Activated T-helper 17 cell treated with anti-CD3 and anti-CD28 coated beads, Interleukin-2, amount 50 U/mL, for 72 hours (primary cell): ENCODE data around the gene EPAS1. TPM values are rescaled to one million over a fixed set of nuclear protein-coding genes. Genes with fewer than 3 reads are reported as not detected.

Experiments used
- ATAC-seq: fragments of 150-1000 bp; cut with Tn5 transposase; replicated peaks from 2 replicates; pipeline ENCODE4 v1.10.0; 2021; ENCODE audit warnings: mild to moderate bottlenecking, moderate library complexity
- H3K27ac Mint-ChIP-seq: one replicate; pipeline ENCODE4 v1.8.0; 2022; ENCODE audit warnings: mixed read lengths
- H3K27me3 Mint-ChIP-seq: one replicate; pipeline ENCODE4 v1.8.0; 2022; ENCODE audit warnings: mixed read lengths
- H3K36me3 Mint-ChIP-seq: one replicate; pipeline ENCODE4 v1.8.0; 2022; ENCODE audit warnings: low read depth, mild to moderate bottlenecking, mixed read lengths
- H3K4me1 Mint-ChIP-seq: one replicate; pipeline ENCODE4 v1.8.0; 2022; ENCODE audit warnings: mixed read lengths
- H3K4me3 Mint-ChIP-seq: one replicate; pipeline ENCODE4 v1.8.0; 2022; ENCODE audit warnings: mild to moderate bottlenecking, mixed read lengths
- H3K9me3 Mint-ChIP-seq: one replicate; pipeline ENCODE4 v1.8.0; 2022; ENCODE audit warnings: mixed read lengths
- total RNA-seq, 2 donors: library from RNA; stranded (reverse); gene quantifications; one replicate each; pipeline ENCODE4 v1.2.3, GENCODE V29; 2022

Gene EPAS1
- total RNA-seq, 2 donors from 2014 or later, result 53.7 to 210 TPM

DNA sequence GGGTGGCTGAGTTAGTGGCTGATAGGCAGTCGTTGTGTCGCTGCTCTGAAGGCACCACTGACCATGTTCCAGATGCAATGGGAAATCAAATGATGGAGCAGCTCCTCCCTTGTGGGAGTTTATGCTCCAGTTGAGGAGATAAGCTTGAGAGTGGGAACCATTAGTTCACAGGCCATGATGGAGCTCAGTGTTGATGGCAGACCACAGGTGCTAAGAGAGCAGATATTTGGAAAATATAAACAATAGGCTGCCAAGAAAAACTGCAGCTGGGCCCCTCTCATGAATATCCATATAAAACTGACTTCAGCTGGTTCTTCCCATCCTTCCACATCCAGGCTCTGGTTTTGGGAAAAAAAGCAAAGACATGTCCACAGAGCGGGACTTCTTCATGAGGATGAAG is 63.1 kb downstream of the EPAS1 start:
- Mint-ChIP-seq H3K4me1 (peaks cover 14% of the 10 kb centered on the region), H3K27ac (no peak overlapping the region), H3K4me3 (no peak overlapping the region), H3K36me3 (peaks cover 6% of the 10 kb centered on the region), H3K9me3 (no peaks in the 10 kb centered on the region), H3K27me3 (no peaks in the 10 kb centered on the region)
- no peak for ATAC-seq

- Mint-ChIP-seq H3K4me1 (peaks cover 9% of the 10 kb centered on the region), H3K27ac (peak overlapping the region; percentile 20)
Measured at GRCh38 chr2:46361920-46362666, 64.9 kb downstream of the EPAS1 start.

DNA sequence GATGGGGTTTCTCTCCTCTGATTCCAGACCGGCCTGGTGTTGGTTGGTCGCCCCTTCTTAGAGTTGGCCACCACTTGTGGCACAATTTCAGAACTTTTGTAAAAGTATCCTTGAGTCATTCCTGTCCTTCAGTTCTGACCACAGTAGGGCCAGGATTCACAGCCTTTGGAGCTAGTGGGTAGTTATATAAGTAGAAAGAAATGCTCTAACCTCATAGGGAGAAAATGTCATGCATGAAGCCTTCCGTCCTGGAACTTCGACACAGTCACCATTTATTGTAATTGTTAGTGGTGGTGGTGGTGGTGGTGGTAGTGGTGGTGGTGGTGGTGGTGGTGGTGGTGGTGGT is 65.4 kb downstream of the EPAS1 start:
- Mint-ChIP-seq H3K27me3 (no peaks in the 10 kb centered on the region), H3K9me3 (no peaks in the 10 kb centered on the region), H3K27ac (peak overlapping the region; percentile 20), H3K4me3 (no peak overlapping the region), H3K36me3 (peaks cover 6% of the 10 kb centered on the region), H3K4me1 (peaks cover 9% of the 10 kb centered on the region)
- ATAC-seq, result peak; percentile 30

More at GRCh38 chr2:46361920-46362666, 64.9 kb downstream of the EPAS1 start:
- no peak for ATAC-seq
- Mint-ChIP-seq H3K4me3 (no peak overlapping the region), H3K36me3 (peaks cover 6% of the 10 kb centered on the region), H3K9me3 (no peaks in the 10 kb centered on the region), H3K27me3 (no peaks in the 10 kb centered on the region)

DNA sequence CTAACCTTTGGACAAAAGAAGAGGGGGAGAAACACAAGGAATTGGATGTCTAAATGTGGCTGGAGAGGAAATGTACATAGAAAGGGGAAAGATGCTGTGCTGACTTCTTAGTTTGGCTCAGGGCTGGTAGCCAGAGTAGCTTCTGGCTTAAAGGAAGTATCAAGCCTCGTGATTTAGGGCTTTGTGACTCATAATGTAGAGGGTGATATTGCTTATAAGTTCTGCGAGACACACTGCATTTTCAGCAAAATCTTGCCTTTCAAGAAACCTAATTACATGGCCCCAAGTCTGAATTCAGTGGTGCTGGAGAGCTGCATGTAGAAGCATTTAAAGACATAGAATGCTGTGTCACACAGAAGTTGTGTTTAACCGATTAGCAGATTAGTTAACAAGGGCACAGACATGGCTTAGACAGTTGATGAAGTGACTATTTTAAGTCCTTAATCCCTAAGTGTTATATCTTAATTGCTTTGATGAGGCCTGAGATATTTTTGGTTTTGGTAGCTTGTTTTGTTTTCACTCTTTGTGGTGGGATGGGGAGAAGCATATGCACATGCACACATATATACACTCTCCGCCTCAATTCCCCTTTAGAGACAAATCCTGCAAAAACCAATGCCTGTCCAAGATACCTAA is 66.4 kb downstream of the EPAS1 start:
- no peak overlapping the region for H3K27ac Mint-ChIP-seq
- peaks cover 9% of the 10 kb centered on the region for H3K4me1 Mint-ChIP-seq
- no peaks in the 10 kb centered on the region for H3K27me3 Mint-ChIP-seq
- H3K9me3 Mint-ChIP-seq, result no peaks in the 10 kb centered on the region
- peak; percentile 80 for ATAC-seq
- peaks cover 6% of the 10 kb centered on the region for H3K36me3 Mint-ChIP-seq
- H3K4me3 Mint-ChIP-seq, result peak overlapping the region; percentile 0

- Mint-ChIP-seq H3K36me3 (peaks cover 6% of the 10 kb centered on the region), H3K27ac (no peak overlapping the region), H3K27me3 (no peaks in the 10 kb centered on the region), H3K4me3 (no peak overlapping the region), H3K9me3 (no peaks in the 10 kb centered on the region), H3K4me1 (peaks cover 9% of the 10 kb centered on the region)
- ATAC-seq, result peak; percentile 41
Measured at GRCh38 chr2:46364797-46365457, 67.7 kb downstream of the EPAS1 start.

- H3K36me3 Mint-ChIP-seq, result peaks cover 6% of the 10 kb centered on the region
- no peak overlapping the region for H3K27ac Mint-ChIP-seq
Measured at GRCh38 chr2:46365913-46366667, 68.9 kb downstream of the EPAS1 start.

DNA sequence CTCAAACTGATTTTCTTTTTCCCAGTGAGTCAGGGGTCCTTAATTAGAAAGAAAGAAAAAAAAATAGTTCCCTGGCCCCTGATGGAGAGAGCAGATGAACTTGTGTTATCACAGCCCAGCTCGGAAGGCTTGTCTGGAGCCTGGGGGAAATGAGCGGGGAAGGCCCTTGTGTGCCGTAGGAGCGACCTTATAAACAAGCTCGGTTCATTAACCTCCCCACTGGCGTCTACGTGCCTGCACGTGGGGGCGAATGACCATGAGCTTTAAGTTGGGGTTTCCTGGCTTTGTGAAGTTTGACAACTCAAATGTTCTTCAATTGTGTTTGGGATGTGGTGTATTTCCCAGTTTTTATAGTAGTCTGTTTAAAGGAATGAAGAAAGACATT is 69.5 kb downstream of the EPAS1 start:
- no peak for ATAC-seq
- Mint-ChIP-seq H3K4me1 (peaks cover 9% of the 10 kb centered on the region), H3K4me3 (no peak overlapping the region), H3K27ac (no peak overlapping the region), H3K36me3 (peaks cover 6% of the 10 kb centered on the region), H3K9me3 (no peaks in the 10 kb centered on the region), H3K27me3 (no peaks in the 10 kb centered on the region)

More at GRCh38 chr2:46365913-46366667, 68.9 kb downstream of the EPAS1 start:
- H3K4me1 Mint-ChIP-seq, result peaks cover 9% of the 10 kb centered on the region
- no peak overlapping the region for H3K4me3 Mint-ChIP-seq
- ATAC-seq, result no peak
- H3K27me3 Mint-ChIP-seq, result no peaks in the 10 kb centered on the region
- no peaks in the 10 kb centered on the region for H3K9me3 Mint-ChIP-seq

DNA sequence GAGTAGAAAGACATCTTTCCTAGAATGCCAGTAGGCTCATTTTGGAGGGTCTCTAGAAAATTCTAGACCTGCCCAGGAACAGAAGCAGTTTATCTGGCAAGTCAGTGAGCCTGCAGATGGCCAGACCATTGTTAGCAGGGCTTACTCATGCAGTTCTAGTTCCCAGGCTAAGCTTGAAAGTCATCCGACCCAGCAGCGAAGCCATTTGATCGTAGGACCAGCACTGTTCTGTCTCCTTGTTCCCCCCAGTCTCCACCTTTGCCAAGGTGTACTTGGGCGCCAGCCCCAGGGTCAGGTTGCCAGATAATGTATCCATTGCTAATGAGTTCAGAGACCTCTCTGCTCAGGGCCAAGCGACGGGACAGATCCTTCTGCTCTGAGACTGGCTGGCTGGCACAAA is 70.1 kb downstream of the EPAS1 start:
- Mint-ChIP-seq H3K27me3 (no peaks in the 10 kb centered on the region), H3K9me3 (no peaks in the 10 kb centered on the region), H3K4me1 (peaks cover 9% of the 10 kb centered on the region), H3K4me3 (no peak overlapping the region), H3K27ac (no peak overlapping the region), H3K36me3 (peaks cover 6% of the 10 kb centered on the region)
- ATAC-seq, result no peak

DNA sequence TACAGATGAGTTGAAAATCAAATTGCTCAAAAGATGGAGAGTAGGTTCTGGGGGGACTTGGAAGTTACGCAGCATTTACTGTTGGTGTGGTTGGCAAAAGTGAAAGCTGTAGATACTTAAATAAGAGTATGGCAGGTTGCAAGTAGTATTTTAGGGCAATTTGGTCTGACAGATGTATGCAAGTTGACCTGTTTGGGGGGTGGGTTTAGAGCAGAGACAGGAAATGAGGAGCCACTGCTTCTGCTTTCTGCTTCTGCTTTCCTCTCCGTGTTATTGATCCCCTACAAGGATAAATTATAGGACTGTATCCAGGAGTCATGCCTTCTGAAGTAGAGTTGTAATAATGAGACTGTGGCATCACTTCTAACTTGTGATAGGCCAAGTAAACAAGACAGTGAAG is 71.2 kb downstream of the EPAS1 start:
- Mint-ChIP-seq H3K4me1 (peaks cover 8% of the 10 kb centered on the region), H3K27me3 (no peaks in the 10 kb centered on the region), H3K4me3 (no peak overlapping the region), H3K36me3 (peaks cover 6% of the 10 kb centered on the region), H3K9me3 (no peaks in the 10 kb centered on the region), H3K27ac (no peak overlapping the region)
- no peak for ATAC-seq

DNA sequence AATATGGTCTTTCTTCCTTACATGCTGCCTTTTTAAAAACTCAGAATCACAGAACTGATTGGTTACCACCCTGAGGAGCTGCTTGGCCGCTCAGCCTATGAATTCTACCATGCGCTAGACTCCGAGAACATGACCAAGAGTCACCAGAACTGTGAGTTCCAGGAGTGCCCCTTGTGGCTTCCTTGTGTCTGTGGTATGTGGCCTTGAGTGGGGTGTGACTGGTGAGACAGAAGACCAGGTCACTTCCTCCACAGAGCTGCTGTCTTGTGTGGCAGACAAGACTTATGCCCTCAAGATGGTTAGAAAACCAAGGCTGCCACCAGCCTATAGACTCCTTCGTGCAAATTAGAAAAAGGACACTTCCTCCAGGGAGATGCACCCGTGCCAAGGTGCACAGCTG is 72.6 kb downstream of the EPAS1 start:
- H3K4me3 Mint-ChIP-seq, result no peak overlapping the region
- H3K4me1 Mint-ChIP-seq, result no peaks in the 10 kb centered on the region
- H3K36me3 Mint-ChIP-seq, result peaks cover 5% of the 10 kb centered on the region
- H3K9me3 Mint-ChIP-seq, result no peaks in the 10 kb centered on the region
- no peaks in the 10 kb centered on the region for H3K27me3 Mint-ChIP-seq
- ATAC-seq, result peak; percentile 46
- H3K27ac Mint-ChIP-seq, result no peak overlapping the region

GRCh38 chr2:46371854-46372253 is 74.6 kb downstream of the EPAS1 start:
- Mint-ChIP-seq H3K27me3 (no peaks in the 10 kb centered on the region), H3K36me3 (no peaks in the 10 kb centered on the region), H3K27ac (no peak overlapping the region), H3K4me3 (no peak overlapping the region), H3K9me3 (no peaks in the 10 kb centered on the region), H3K4me1 (no peaks in the 10 kb centered on the region)
- no peak for ATAC-seq

DNA sequence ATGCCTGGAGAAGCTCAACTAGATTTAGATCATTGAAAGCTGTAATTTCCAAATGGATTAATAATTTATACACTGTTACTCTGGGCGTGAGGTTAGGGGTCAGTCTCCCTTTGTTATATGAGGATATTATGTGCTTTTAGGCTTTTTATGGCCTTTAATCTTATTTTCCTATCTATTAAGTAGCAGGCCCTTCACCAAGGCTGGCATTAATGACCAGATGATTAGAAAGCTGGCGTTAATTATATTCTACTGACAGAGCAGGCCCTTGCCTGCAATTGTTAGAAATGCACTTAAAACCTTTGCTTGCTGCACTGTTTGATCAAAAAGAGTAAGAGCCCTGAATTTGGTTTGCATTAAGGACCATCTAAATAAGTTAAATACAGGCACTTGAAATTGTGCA is 75.3 kb downstream of the EPAS1 start:
- Mint-ChIP-seq H3K4me1 (no peaks in the 10 kb centered on the region), H3K27ac (no peak overlapping the region), H3K4me3 (no peak overlapping the region), H3K36me3 (no peaks in the 10 kb centered on the region), H3K9me3 (no peaks in the 10 kb centered on the region), H3K27me3 (no peaks in the 10 kb centered on the region)
- ATAC-seq, result no peak

- H3K4me1 Mint-ChIP-seq, result no peaks in the 10 kb centered on the region
- no peaks in the 10 kb centered on the region for H3K9me3 Mint-ChIP-seq
- no peak overlapping the region for H3K27ac Mint-ChIP-seq
- no peaks in the 10 kb centered on the region for H3K36me3 Mint-ChIP-seq
- H3K27me3 Mint-ChIP-seq, result no peaks in the 10 kb centered on the region
- H3K4me3 Mint-ChIP-seq, result no peak overlapping the region
- no peak for ATAC-seq
Measured at GRCh38 chr2:46373238-46373637, 76.0 kb downstream of the EPAS1 start.

GRCh38 chr2:46375566-46376125 is 78.4 kb downstream of the EPAS1 start:
- Mint-ChIP-seq H3K36me3 (no peaks in the 10 kb centered on the region), H3K4me1 (no peaks in the 10 kb centered on the region), H3K27ac (no peak overlapping the region), H3K4me3 (no peak overlapping the region), H3K9me3 (no peaks in the 10 kb centered on the region), H3K27me3 (no peaks in the 10 kb centered on the region)
- no peak for ATAC-seq
